OCI-LY7 (cell line): ENCODE measurements around the gene C8G. TPM values are rescaled to one million over a fixed set of nuclear protein-coding genes. Genes with fewer than 3 reads are reported as not detected.
A peak's percentile ranks its signal among the peaks of the same experiment; 100 is the strongest.

Source experiments
- BruUV-seq: library from RNA; stranded (reverse); fragments of 400-500 nt; replicated peaks from 2 replicates; lab custom pipeline; 2021; lab: Mats Ljungman, UMichigan
- CTCF ChIA-PET: fragments of 300-600 bp; sonication (Branson Sonifier 250); formaldehyde crosslinking; loops from one replicate; lab custom pipeline; 2022; ENCODE audit warnings: antibody characterized with exemption; ENCODE audit not compliant: unreplicated experiment; lab: Charles Lee
- POLR2A ChIA-PET: fragments of 300-600 bp; sonication (Branson Sonifier 250); formaldehyde crosslinking; loops from one replicate; lab custom pipeline; 2022; ENCODE audit warnings: antibody characterized with exemption; lab: Charles Lee
- DNase-seq: peaks from one replicate; pipeline ENCODE4 v3.0.0-alpha.2; 2015; ENCODE audit warnings: low spot score
- H2AFZ ChIP-seq: fragments of 200-600 bp; sonication (generic), shearing (Covaris generic); 2 replicates; pipeline ENCODE4 v1.6.1; 2014; ENCODE audit warnings: mild to moderate bottlenecking, antibody characterized with exemption, low read length, moderate library complexity
- H3K27ac ChIP-seq: fragments of 200-600 bp; sonication (generic); 2 replicates; pipeline ENCODE4 v1.5.1; 2014; ENCODE audit warnings: mixed run types, low read depth, mild to moderate bottlenecking, moderate library complexity, low read length, inconsistent platforms; ENCODE audit not compliant: poor library complexity, severe bottlenecking
- H3K36me3 ChIP-seq: fragments of 200-600 bp; sonication (generic); 2 replicates; pipeline ENCODE4 v1.6.1; 2014; ENCODE audit warnings: mild to moderate bottlenecking, antibody characterized with exemption, low read length, moderate library complexity, mixed read lengths; ENCODE audit not compliant: insufficient read depth
- H3K4me1 ChIP-seq: fragments of 200-600 bp; sonication (generic); 2 replicates; pipeline ENCODE4 v1.5.1; 2014; ENCODE audit warnings: mild to moderate bottlenecking, low read length; ENCODE audit not compliant: insufficient read depth, poor library complexity, severe bottlenecking
- H3K4me2 ChIP-seq: fragments of 200-600 bp; sonication (generic); 2 replicates; pipeline ENCODE4 v1.6.1; 2014; ENCODE audit warnings: mild to moderate bottlenecking, low read length
- H3K4me3 ChIP-seq: fragments of 200-600 bp; sonication (generic); 2 replicates; pipeline ENCODE4 v1.5.1; 2014; ENCODE audit warnings: mild to moderate bottlenecking, low read depth, low read length; ENCODE audit not compliant: poor library complexity, severe bottlenecking
- H3K79me2 ChIP-seq: fragments of 200-600 bp; sonication (generic); 2 replicates; pipeline ENCODE4 v1.6.1; 2016; ENCODE audit warnings: low read depth, mild to moderate bottlenecking, low read length, moderate library complexity, mixed read lengths; ENCODE audit not compliant: insufficient read depth
- H3K9me2 ChIP-seq: fragments of 200-600 bp; sonication (generic); 2 replicates; pipeline ENCODE4 v1.6.1; 2016; ENCODE audit warnings: mild to moderate bottlenecking, low read length, mixed read lengths; ENCODE audit not compliant: insufficient read depth
- H3K9me3 ChIP-seq: fragments of 200-600 bp; sonication (generic); 2 replicates; pipeline ENCODE4 v1.6.1; 2014; ENCODE audit warnings: mild to moderate bottlenecking, mixed run types, low read length, mixed read lengths
- H4K20me1 ChIP-seq: fragments of 200-600 bp; sonication (generic); 2 replicates; pipeline ENCODE4 v1.6.1; 2014; ENCODE audit warnings: mild to moderate bottlenecking, antibody characterized with exemption, low read length, moderate library complexity, mixed read lengths; ENCODE audit not compliant: insufficient read depth
- EZH2phosphoT487 ChIP-seq: fragments of 200-600 bp; sonication (generic); IDR thresholded peaks from 2 replicates; pipeline ENCODE4 v1.6.1; 2018; ENCODE audit warnings: low read depth, borderline replicate concordance, mild to moderate bottlenecking, mixed run types, antibody characterized with exemption, low read length, moderate library complexity, mixed read lengths
- intact Hi-C: fragments of 100-400 bp; cut with micrococcal nuclease; formaldehyde crosslinking; loops from one replicate; pipeline ENCODE4 v1.10.0; 2022; ENCODE audit not compliant: unreplicated experiment
- total RNA-seq, 2 experiments: library from RNA; depleted of rRNA in 1 of 2; stranded (reverse); fragments of >200 nt in 1 of 2; shearing (Covaris generic) in 1 of 2; gene quantifications; 2 replicates each; pipeline ENCODE4 v1.2.3, GENCODE V29; 2014 to 2022
- TF ChIP-seq, protein P1 (sequence below): fragments of 200-600 bp; sonication (generic); conservative IDR thresholded peaks from 2 replicates; pipeline ENCODE4 v1.5.1; 2014; ENCODE audit warnings: mild to moderate bottlenecking, antibody characterized with exemption, low read length, moderate library complexity, mixed read lengths

Gene C8G
- total RNA-seq, 2 experiments from 2014 or later, result 0.95 to 2.2 TPM

DNA sequence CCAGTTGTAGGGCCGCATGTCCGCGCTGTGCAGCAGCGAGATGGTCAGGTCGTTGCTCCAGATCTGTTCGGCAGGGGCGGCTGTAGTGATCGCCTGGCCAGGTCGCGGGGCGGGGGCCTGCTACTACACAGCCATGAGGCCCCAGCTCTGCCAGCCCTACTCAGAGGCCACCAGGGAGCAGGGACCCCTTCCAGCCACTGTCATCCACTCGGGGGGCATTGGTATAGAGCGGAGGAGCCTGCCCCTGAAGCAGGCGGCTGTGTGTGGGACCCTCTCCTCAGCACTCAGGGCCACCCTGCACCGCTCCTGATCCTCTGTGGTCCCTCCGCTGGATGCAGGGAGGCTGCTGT is 2.2 kb upstream of the C8G start:
- intact Hi-C loops, result no loop called here
- peaks cover 17% of the 10 kb centered on the region for H3K4me1 ChIP-seq
- CTCF ChIA-PET, result interaction anchor here (0.6 kb wide), 1 partner anchor 16 kb away, joined by 3 read pairs; no protein-coding TSS in a partner anchor

DNA sequence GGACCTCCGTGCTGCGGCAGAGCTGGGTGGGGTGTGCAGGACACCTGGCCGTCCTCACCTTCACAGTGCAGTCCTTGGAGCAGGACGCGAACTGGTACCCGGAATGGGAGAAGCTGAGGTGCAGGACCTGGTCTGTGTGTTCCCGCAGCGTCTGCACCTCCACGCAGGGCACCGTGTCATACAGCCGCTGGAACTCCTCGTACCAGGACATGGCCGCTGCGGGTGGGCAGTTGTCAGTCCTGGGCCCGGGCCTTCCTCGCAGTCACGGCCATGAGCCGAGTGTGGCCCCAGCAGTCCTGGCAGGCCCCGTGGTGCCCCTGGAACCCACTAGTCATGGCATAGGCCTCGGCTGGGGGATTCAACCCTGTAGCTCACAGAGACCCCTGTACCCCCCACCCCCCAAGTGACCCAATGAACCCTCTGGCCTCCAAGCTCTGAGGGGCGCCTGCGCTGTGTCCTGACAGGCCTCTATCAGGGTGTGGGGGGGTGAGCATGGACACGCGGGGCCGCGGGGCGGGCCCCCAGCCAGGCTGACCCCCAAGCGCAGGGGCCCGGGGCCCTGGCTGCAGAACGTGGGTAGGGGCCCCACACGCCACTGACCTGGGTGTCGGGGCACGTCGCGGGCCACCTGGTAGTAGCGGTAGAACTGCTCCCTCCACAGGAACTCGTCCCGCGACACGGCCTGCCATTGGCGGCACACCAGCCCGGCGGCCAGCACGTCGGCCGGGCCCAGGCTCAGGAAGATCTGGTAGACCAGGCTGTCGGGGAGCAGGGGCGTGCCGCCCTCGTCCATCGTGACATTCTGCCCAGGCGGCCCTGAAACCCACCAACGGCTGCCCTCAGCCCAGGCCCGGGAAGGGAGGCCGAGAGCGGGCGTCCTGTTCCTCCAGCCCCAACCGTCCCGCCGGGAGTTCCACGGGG is 1.5 kb upstream of the C8G start:
- Histone ChIP-seq H3K9me3 (no peaks in the 10 kb centered on the region), H4K20me1 (no peaks in the 10 kb centered on the region), H3K4me3 (peak overlapping the region; percentile 82), H3K79me2 (peaks cover 10% of the 10 kb centered on the region; the same call in 1 of the 2 replicates), H3K36me3 (peaks cover 43% of the 10 kb centered on the region), H3K9me2 (no peaks in the 10 kb centered on the region), H3K4me1 (peaks cover 23% of the 10 kb centered on the region), H3K27ac (peak overlapping the region; percentile 40), H3K4me2 (peak overlapping the region; percentile 87), H2AFZ (no peak overlapping the region)
- DNase-seq, result peak; percentile 52
- TF ChIP-seq EZH2phosphoT487, result no peak
- TF ChIP-seq, protein P1, sequence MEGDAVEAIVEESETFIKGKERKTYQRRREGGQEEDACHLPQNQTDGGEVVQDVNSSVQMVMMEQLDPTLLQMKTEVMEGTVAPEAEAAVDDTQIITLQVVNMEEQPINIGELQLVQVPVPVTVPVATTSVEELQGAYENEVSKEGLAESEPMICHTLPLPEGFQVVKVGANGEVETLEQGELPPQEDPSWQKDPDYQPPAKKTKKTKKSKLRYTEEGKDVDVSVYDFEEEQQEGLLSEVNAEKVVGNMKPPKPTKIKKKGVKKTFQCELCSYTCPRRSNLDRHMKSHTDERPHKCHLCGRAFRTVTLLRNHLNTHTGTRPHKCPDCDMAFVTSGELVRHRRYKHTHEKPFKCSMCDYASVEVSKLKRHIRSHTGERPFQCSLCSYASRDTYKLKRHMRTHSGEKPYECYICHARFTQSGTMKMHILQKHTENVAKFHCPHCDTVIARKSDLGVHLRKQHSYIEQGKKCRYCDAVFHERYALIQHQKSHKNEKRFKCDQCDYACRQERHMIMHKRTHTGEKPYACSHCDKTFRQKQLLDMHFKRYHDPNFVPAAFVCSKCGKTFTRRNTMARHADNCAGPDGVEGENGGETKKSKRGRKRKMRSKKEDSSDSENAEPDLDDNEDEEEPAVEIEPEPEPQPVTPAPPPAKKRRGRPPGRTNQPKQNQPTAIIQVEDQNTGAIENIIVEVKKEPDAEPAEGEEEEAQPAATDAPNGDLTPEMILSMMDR, result 0 out of 2 replicates have a peak, but pooled peaks have one; percentile 27
- no TSS peak for BruUV-seq
- intact Hi-C loops, result loop anchor here (1.0 to 2.0 kb wide), 3 partner anchors 49 to 153 kb away; partner anchors contain the start of genes PAXX and TRAF2
- ChIA-PET POLR2A (interaction anchor here (0.7 kb wide), 1 partner anchor 229 kb away, joined by 3 read pairs; no protein-coding TSS in a partner anchor), CTCF (interaction anchor here (0.6 to 0.7 kb wide), 2 partner anchors 15 to 154 kb away, joined by 3 read pairs; no protein-coding TSS in a partner anchor)

More for the DNA sequence above, 2.2 kb upstream of the C8G start:
- Histone ChIP-seq H3K4me3 (no peak overlapping the region), H3K4me2 (peak overlapping the region; percentile 87), H4K20me1 (no peaks in the 10 kb centered on the region), H3K36me3 (peaks cover 43% of the 10 kb centered on the region), H3K9me3 (no peaks in the 10 kb centered on the region), H3K27ac (no peak overlapping the region), H3K79me2 (peaks cover 10% of the 10 kb centered on the region; the same call in 1 of the 2 replicates), H3K9me2 (no peaks in the 10 kb centered on the region), H2AFZ (no peak overlapping the region)
- TF ChIP-seq EZH2phosphoT487, result no peak
- TF ChIP-seq, protein P1, result no peak
- DNase-seq, result no peak
- POLR2A ChIA-PET, result no interaction called here
- BruUV-seq, result no TSS peak
